GM10847 (cell line): ENCODE data around the gene SAPCD2.

Experiments used
- POLR2A ChIP-seq: IDR thresholded peaks from 2 replicates; pipeline ENCODE4 v1.6.1; 2011; ENCODE audit not compliant: insufficient read length; ENCODE audit errors: extremely low read depth

Gene SAPCD2

DNA sequence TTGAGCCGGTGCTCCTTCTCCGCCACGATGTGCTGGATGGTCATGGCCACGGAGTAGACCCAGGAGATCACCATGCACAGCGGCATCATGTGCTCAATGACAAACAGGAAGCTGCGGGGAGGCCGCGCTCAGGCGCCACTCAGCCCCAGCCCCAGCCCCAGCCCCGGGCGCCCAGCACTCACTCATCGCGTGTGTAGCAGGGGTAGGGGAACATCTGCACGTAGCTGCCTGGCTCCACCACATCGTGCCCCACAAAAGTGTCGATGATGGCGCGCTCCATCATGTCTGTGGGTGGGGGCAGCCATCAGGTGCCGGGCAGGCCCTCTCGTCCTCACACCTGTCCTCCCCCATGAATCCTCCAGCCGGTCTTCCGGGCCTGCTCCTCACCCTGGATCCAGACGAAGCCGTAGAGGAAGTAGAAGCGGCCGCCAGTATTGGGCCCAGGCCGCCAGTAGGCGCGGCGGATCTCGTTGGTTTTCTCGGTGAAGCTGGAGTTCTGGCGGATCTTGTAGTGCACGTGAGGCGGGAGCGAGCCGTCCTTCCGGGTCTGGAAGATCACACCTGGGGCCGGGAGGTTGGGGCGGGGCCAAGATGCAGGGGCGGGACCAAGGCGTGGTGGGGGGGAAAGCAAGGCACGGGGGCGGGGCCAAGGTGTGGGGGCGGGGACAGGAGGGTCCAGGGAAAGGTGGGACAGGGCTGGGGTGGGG is 52.4 kb downstream of the SAPCD2 start:
- TF ChIP-seq POLR2A: no peak

- no peak for TF ChIP-seq POLR2A
Measured at GRCh38 chr9:137017071-137017470, 53.3 kb downstream of the SAPCD2 start.

- TF ChIP-seq POLR2A: no peak
Measured at GRCh38 chr9:137016436-137016835, 53.9 kb downstream of the SAPCD2 start.

DNA sequence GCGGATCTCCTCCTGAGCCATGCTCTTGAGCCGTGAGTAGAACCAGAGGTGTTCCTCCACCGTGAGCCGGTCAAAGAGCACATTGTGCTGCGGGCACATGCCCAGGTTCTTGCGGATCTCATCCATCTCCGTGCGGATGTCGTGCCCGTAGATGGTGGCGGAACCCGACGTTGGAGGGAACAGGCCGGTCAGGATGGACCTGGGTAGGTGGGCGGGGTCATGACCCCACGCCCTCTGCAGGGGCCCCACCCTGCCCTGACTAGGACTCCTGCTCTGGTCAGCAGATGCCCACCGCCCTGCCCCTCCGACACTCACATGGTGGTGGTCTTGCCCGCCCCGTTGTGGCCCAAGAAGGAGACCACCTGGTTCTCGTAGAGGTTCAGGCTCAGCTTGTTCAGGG is 54.4 kb downstream of the SAPCD2 start:
- TF ChIP-seq POLR2A: no peak

GRCh38 chr9:137015540-137015930 is 54.8 kb downstream of the SAPCD2 start:
- no peak for TF ChIP-seq POLR2A

GRCh38 chr9:137014776-137015539 is 55.4 kb downstream of the SAPCD2 start:
- no peak for TF ChIP-seq POLR2A

DNA sequence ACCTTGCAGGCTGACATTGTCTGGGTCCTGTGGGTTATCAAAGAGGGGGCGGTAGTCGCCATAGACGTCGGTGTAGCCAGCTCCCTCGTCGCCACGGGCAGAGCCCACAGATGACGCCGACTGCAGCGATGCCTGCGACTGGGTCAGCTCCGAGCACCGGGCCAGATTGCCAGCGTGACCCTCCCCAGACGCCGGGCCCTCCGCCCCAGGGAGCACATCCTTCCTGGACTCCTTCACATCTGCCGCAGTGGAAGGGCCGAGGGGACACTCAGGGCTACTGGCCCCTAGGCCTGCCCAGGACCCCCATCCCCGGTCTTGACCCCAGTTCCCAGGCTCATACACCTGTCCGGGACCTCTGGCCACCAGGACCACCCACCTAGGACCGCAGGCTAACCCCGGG is 56.2 kb downstream of the SAPCD2 start:
- no peak for TF ChIP-seq POLR2A

DNA sequence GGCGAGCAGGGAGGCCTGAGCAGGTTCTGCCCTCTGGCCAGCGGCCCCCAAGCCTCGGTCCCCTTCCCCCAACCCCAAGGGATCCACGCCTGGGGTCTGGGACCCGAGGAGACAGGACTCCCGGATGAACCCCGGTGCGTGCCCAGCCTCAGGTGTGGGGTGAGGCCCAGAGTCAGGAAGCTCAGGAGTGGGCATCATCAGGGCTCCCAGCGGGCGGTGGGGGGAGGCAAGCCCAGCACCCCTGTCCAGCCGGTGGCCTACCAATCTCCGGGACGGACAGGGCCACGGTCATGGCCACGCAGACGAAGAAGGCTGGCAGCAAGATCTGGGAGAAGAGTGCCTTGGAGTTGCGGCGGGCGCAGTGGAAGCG is 56.8 kb downstream of the SAPCD2 start:
- no peak for TF ChIP-seq POLR2A

DNA sequence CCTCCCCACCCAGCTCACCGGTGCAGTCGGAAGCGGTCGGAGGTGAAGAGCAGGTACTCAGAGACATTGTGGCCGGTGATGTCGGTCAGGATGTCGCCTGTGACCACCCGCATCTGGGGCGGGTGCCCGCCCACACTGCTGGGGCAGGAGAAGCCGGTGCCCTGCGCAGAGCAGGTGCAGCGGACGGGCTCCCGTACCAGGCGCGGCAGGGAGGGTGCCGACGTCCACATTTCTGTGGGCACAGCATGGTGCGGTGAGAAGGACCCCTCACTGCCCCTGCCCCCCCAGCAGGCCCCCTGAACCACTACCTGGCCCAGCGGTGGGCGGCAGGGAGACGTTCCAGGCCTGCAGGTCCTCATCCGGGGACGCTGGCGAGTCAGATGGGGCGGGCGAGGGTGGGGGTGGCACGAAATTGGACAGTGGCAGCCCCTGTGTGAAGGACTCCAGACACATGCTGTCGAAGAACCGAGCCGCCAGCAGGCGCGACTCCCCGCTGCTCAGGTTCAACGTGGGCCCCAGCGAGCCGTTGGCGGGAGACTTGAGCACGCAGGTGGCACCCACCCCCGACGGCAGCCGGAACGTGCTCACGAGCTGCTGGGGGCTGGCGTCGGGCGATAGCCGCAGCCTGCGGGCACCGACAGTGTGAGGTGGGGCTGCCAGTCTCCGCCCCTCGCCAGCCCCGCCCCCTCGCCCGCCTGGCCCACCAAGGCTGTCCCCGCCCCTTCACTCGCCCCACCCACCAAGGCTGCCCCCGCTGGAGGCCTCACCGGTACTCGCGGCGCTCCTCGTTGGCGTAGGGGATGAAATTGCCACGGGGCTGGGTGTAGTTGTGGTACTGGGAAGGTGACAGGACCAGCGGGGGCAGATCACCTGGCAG is 57.4 kb downstream of the SAPCD2 start:
- TF ChIP-seq POLR2A: no peak
